NCI-H460 (cell line): ENCODE data around the gene PRADC1. TPM values are rescaled to one million over a fixed set of nuclear protein-coding genes. Genes with fewer than 3 reads are reported as not detected.

Experiments used
- DNase-seq: peaks from one replicate; pipeline ENCODE4 v3.0.0-alpha.2; 2016; ENCODE audit warnings: low read depth; ENCODE audit errors: extremely low read depth
- total RNA-seq: library from RNA; depleted of rRNA; stranded (reverse); fragments of >200 nt; shearing (Covaris generic); gene quantifications from 2 replicates; pipeline ENCODE4 v1.2.3, GENCODE V29; 2014

Gene PRADC1
- total RNA-seq, 1 experiment from 2014 or later = 6.3 TPM

DNA sequence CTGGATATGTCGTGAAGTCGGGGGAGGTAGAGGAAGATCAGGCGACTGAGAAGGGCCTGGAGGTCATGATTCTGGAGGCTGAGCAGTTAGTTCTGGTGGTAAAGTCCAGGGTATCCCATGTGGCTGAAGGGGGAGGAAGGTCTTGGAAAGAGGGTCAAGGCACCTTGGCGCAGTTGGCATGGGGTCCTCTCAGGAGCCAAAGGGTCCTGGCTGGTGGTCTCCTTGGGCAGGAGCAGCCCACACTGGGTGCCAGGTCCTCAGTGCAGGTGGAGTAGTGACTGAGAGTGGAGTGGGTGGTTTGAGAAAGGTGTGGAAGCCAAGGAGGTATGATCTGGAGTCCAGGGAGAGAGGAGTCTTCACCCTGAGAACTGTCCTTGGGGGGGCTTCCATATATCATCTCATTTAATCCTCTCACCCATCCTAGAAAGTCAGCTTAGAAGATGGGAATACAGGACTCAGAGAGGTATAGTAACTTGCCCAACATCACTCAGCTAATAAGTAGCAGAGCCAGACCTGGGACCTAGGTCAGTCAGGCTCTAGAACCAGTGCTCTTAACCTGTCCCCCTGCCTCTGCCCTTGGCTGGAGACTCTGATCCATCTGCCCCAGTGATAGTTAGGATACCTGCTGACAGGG lies 26.8 kb upstream of the PRADC1 start:
- no peak for DNase-seq

DNA sequence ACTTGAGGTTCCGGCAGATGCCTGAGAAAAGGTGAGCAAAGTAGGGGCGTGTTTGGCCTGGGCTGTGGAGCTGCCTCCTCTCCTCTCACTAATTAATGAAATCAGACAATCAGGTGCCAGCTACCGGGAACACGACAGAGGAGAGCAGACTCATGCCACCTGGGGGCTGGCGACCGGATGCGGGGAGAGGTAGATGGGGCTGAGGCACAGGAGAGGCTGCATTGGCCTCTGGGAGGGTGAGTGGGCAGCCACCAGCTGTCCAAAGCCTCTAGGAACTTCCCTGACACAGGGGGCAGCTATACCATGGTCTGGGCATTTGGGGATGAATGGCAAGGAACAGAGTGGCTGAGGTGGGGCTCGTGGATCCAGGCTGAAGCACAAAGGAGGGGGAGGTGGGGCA lies 26.2 kb upstream of the PRADC1 start:
- DNase-seq = no peak

DNA sequence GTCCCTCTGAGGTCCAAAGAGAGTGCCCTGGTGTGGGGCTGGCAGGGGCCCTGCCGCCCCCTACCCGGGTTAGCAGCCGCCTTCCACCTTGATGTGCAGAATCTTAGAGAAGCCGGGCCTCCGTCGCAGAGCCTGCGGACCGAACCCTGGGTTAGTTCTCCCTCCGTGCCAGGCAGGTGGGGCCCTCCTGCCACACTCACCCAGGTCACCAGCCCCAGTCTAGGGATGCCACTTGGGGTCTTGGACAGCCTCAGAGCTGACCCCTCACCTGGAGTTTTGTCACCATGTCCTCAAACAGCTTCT lies 25.8 kb upstream of the PRADC1 start:
- DNase-seq = no peak

DNA sequence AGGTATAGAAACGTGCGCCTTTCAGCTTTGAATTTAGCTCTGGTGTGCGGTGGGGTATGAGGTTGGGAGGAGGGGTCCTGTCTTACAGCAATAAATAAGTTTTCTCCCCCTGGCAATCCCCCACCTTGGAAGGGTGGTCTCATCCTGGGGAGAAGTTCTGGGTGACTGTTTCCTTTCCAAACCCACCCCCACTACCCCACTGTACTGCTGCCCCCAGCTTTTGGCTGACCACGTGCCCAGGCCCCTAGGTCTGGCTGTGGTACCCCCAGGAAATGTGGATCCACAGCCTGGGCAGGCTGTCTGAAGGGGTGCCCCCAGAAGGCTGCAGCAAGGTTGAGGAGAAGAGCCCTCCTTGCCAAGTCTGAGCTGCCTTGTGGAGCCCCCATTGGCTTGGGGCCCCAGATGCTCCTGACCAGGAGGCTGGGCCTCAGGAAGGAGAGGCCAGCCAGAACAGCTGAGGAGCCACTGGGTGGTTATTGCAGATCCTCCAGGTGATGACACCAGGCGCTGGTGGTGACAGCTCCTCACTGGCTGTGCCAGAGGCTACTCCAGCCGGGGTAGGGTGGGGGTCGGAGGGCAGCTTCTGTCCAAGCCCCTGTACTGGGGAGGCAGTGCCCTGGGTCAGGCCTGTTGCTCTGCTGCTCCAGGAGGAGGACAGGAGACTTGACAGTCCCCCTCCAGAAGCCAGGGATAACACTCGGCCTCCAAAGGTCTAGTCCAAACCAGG lies 25.3 kb upstream of the PRADC1 start:
- DNase-seq = no peak

DNA sequence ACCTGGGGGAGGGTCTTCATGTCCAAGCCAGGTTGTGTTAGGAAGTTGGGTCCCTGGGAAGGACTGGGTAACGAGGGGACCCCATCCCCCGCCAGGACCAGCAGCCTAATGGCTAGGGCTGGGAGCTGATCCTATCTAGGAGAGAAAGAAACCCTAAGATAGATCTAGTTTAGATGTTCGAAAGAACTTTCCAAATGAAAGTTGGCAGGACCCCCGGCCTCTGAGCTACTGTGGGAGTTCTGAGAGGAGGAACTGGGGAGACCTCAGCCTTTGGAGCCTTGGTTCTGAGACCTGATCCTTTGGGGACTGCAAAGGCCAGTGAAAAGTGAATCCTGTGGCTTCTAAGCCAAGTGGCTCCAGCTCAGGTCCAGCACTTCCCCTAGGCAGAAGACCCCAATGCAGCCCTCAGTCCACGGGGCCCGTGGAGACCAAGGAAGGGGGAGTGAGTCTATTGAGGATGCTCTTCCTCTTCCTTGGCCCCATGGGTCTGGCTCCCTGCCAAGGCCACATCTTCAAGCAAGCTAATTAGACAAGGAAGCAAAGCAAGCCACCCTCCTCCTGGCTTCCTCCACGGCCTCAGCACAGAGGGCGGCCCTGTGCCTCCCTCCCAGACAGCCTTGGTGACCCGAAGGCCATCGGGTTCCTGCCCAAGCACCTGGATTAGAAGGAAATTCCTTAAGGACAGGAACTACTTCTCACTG lies 24.5 kb upstream of the PRADC1 start:
- no peak for DNase-seq

DNA sequence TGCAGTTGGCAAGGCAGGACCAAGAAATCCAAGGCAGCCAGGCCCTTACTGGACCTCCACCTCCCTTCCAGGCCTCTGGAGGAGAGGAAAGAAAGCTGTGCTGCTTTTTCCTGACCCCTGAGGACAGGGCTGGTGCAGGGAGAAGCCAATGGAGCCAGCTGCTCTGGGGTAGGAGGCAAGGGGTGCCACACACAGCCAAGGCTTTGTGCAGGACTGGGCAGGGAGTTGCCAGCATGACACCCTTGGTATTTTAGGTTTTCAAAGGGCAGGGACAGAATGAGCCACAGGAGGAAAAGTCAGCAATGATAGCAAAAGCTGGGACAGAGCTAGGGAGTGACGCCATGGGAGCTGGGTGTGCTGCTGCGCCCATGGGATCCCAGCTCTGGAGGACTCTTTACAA lies 24.0 kb upstream of the PRADC1 start:
- no peak for DNase-seq

DNA sequence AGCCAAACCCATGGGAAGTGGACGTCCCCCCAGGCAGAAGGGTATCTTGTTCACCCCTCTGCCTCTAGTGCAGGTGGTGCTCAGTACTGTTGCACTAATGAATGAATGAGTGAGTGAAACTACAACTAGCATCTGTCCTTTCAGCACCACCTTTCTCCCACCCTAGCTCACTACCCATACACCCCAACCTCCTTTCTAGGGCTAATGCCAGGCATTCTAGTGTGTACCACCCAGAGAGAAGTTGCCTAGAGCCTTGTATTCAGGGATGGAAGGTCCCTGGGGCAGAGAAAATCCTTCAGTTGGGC lies 23.5 kb upstream of the PRADC1 start:
- DNase-seq = no peak

DNA sequence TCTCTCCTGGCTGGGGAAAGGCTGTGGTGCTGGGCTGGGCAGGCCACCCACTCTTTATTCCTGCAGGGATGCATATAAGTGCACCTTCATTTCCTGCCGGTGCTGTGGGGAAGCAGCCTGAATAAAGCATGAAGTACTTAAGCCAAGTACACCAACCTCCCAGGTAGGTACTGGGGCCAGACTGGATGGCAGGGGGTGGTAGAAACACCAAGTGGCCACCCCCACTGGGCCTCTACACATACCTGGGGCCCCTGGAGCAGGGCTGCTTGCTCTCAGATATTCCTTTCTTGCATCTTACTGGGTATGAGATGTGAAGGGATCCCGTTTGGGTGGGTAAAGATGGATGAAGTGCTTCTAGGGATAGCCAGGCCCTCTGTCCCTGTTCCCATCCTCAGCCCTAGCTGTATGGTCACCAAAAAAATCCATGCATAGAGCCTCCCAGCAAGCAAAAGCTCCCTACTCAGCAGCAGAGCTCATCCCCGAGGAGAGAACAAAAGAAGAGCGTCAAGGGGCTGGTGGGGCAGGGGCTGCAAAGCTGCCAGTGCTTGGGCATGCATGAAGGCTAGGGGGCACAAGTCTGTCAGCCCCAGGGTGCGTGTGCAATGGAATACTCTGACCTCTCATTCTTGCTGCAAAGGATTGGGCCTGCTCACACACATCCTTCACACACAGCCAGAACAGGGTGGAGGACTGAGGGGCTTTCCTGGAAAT lies 23.0 kb upstream of the PRADC1 start:
- DNase-seq = no peak

DNA sequence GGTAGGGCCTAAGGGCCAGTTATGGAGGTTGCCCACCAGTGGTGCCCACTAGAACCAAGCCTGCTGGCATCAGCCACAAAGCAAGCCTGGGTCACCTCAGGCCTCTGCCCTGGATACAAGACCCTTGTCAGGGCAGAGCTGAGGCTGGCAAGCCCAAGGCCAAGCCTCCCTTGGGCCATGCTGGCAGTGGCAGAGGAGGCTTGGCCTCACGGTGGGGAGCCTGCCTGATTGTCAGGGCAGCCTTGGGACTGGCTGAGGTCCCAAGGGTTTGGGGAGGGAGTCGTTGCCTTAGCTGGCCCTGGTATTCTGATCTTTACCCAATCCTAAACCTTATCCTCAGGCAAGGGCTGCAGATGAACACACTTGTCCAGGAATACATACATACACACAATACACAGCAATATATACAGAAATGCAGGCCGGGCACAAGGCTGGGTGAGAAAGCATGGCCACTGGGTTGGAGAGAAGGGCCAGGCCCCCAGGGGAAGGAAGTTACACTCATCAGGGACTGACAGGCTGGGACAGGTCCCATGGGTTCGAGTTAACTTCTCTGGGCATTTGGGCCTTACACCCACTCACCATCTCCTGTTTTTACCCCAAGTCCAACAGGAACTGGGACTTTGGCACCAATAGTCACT lies 22.1 kb upstream of the PRADC1 start:
- DNase-seq = no peak

DNA sequence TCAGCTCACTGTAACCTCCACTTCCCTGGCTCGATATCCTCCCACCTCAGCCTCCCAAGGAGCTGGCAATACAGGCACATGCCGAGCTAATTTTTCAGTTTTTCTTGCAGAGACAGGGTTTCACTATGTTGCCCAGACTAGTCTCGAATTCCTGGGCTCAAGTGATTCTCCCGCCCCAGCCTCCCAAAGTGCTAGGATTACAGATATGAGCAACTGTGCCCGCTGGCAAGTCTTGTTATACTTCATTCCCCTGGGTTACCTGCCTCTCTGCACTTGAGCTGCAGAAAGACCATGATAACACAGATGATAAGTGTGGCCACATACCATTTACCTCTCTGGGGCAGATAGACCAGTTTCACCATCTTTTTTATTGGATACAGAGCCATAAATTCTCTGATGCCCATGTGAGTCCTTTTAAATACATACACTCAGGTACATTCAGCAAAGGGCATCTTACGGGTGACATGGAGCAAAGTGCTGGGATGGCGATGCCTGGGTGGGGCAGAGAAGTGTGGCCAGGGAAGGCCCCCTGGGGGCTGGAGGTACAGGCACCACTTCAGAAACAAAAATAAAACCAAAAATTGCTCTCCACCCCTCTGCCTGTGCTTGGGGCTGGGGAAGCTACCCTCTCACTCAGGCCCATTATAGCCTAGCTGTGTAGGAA lies 21.4 kb upstream of the PRADC1 start:
- DNase-seq = no peak

DNA sequence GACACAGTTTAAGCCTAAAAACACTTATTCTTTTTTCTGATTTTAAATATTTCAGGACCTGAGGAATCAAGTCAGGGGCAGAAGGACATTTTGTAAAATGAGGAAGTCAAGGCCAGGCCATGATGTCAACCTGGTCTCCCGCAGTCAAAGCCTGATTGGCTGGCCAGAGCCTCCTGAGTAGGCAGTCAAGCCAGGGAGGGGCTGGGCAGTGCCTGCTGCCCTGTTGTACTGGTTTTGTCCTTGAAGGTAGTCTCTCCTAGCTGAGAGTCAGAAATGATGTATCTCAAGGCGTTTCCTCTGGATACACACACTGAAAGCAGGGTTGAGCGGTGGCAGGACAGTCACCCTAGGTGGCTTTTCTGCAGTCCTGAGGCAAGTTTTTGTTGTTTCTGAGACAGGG lies 20.9 kb upstream of the PRADC1 start:
- no peak for DNase-seq

DNA sequence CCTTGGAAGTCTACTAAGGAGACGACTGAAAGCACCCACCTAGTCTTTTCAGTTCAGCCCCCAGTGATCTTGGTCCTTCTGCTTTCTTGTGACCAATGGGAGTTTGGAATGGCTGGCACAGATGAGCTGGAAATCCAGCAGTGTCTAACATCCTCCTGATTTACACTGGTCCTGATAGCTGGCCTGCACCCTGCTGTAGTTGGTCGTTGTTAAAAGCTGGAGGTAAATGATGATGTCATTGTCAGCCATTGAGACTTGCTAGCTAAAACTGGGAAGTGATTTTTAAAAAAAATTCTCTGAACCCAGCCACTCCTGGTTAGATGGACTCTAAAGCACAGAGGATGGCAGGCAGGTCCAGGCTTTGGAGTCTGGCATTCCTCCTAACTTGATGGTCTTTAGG lies 20.4 kb upstream of the PRADC1 start:
- DNase-seq = no peak

DNA sequence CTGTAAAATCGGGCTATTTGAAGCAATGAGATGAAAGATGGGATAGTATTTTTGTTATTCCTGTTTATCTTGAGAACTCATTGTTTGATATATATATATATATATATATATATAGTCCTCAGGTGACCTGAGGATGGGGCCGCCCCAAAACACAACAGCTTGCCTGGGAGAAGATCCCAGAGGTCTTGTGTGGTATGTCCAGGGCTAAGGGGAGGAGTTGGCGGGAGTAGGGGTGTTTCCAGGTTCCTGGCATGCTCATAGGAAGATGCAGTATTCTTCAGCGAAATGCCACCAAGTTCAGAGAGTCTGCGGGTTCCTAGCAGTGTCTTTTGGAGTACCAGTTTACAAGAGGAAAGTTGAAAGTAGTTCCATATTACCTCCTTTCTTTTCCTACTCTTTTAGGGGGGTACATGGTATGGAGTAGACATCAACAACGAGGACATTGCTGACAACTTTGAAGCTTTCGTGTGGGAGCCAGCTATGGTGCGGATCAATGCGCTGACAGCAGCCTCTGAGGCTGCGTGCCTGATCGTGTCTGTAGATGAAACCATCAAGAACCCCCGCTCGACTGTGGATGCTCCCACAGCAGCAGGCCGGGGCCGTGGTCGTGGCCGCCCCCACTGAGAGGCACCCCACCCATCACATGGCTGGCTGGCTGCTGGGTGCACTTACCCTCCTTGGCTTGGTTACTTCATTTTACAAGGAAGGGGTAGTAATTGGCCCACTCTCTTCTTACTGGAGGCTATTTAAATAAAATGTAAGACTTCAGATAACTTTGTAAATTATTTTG lies 19.4 kb upstream of the PRADC1 start:
- no peak for DNase-seq

DNA sequence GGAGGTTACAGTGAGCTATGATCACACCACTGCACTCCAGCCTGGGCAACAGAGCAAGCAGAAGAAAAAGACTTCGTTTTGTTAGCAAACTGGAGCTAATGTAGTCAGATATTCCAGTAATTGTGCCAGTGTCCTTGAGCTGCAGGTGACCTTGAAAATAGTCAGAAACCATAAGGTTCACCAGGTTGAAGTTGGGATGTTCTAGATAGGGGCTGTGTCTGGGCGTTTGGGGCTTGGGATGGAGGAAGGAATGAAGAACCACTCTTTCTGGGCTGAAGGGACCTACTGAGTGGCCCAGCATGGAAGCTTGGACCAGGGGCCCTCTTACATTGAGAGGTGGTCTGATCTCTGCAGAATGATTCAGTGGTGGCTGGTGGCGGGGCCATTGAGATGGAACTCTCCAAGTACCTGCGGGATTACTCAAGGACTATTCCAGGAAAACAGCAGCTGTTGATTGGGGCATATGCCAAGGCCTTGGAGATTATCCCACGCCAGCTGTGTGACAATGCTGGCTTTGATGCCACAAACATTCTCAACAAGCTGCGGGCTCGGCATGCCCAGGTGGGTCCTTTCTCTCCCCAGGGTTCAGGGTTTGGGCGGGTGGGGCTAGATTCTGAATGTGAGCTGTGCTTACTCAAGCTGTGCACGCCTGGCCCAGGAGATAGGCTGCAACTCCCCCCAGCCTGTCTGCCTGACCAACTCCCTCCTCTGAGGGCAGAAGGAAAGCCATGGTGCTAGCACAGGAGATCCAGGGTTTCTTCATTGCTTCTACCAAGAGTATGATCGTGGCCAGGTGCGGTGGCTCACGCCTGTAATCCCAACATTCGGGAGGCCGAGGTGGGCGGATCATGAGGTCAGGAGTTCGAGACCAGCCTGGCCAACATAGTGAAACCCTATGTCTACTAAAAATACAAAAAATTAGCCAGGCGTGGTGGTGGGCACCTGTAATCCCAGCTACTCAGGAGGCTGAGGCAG lies 18.1 kb upstream of the PRADC1 start:
- no peak for DNase-seq

DNA sequence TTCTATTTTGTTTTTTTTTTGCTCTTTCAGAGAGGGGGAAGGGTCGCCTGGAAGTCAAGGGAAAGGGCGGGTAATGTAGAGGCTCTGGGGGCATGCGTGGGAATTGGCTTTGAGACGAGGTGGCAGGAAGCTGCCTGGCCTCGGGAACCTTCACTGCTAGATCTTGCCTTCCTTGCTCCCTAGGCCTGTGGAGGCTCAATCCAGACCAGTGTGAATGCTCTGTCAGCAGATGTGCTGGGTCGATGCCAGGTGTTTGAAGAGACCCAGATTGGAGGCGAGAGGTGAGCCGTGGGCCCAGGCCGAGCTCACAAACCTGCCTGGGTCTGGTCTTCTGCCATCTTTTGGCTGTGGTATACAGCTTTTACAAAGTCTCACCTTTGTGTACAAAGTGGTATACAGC lies 16.6 kb upstream of the PRADC1 start:
- no peak for DNase-seq

DNA sequence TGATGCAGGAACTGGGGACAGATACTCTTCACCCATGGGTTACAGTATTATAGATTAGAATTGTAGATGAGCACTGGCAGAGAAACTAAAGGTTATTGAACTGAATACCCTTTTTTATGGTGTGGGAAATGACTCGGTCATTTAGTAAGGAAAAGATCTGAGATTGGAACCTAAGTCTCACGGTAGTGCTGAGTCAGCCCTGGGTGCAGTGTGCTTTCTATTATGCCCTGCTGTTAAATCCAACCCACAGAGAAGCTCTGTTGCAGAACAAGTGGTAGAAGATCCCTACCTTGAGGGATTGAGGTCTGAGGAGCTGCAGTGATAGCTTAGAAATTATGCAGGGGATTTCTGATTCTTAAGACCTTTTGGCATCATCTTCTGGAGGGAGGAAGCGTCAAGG lies 13.8 kb upstream of the PRADC1 start:
- DNase-seq = no peak

DNA sequence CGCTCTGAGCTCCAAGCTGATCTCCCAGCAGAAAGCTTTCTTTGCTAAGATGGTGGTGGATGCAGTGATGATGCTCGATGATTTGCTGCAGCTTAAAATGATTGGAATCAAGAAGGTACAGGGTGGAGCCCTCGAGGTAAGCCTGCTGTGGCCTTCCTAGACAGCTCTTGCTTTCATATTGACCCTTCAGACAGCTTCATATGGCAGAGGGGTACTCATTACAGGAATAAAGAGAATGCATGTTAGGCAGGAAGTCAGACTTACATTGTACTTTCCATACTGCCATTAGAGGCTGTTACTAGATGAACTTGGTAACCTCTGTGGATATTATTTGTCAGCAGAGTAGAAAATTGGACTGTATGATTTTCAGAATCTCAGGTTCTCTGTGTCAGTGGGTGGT lies 11.5 kb upstream of the PRADC1 start:
- DNase-seq = no peak

DNA sequence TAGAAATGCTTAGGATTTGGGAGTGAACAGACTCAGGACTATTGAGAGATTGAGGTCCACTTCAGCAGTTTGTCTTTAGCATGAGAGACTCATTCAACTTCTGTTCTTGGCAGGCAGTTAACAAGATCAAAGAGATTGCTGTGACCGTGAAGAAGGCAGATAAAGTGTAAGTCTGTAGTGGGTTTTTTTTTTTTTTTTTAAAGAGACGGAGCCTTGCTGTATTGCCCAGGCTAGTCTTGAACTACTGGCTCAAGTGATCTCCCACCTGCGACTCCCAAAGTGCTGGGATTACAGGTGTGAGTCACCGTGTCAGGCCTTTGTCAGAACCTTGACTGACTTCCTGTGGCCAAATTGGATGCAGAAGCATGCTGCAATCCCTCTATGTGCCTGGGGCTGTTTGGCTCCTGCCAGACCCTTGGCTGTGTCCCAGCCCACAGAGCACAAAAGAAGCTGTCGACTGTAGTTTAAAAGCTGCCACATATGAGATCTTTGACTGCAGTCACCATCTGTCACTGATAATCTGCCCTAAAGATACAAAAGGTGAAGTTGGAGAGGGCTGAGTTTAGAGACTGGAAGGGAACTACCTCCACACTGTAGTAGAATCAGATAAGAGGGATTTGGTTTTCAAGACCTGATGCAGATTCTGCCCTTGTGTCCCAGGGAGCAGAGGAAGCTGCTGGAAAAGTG lies 11.0 kb upstream of the PRADC1 start:
- no peak for DNase-seq
